Superior temporal gyrus (tissue), 1 donor: ENCODE data around the gene CNPPD1.
"Not testable (repeated sequence)": the region's sequence is repeated elsewhere in the genome, so short reads cannot be mapped to it uniquely, and the experiment has no call there.

ENCODE experiments used
- DNase-seq: peaks from one replicate; pipeline ENCODE4 v3.0.0-alpha.2; 2016; ENCODE audit errors: extremely low spot score

The CNPPD1 gene

GRCh38 chr2:219207884-219208740 is 31.4 kb upstream of the CNPPD1 start:
- no peak for DNase-seq

- peak; percentile 54 for DNase-seq
Measured at GRCh38 chr2:219207134-219207883, 30.6 kb upstream of the CNPPD1 start.

DNA sequence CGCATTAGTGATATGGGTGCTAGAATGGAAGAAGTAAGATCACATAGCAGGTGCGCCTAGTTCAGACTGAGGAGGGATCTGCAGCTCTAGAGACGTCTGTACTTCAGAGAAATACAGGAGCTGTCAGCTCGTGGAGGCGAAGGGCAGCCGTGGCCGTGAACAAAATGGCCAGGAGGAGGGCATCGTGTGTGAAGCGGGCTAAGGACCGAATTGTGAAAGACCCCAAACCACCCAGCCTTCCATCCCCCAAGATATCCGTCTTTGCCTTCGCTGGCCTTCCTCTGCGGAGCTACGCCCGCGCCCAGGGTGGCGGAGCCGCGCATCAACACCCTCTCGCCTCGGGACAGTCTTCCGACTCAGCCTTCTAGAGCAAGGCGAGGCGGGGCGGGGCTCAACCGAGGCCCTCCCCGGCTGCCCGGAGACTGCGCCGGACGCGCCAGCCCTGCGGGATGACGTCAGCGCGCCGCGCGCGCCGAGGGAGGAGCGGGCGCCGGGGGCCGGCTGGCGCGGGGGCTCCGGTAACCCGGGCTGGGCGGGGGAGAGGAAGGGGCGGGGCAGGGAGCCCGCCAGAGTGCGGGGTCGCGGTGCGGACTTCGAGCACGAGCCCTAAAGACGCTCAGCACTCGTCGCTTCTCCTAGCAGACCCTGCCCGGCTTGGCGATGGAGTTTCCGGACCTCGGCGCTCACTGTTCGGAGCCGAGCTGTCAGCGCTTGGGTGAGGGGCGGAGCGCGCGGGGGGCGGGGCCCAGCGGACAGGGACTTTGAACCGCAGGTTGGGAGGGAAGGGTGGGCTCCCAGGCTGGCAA is 29.8 kb upstream of the CNPPD1 start, which contains the start of gene ZFAND2B:
ZFAND2B (plus strand) TSS at position 455 of the 806 bp plus-strand sequence; CDS start at position 661, 206 bp downstream.
- peak; percentile 94 for DNase-seq

DNA sequence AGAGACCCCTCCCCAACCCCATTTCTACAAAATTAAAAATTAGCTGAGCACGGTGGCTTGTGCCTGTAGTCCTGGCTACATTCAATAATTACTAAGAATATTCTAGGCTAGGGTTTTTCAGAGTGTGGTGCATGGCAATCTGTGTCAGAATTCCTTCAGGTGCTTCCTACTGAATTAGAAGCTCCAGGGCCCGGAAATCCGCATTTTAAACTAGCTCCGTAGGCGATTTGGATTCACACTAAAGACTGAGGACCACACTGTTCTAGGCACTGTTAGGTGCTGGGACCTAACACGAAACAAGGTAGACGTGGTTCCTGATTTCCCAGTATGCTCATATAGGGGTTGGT is 29.2 kb upstream of the CNPPD1 start:
- no peak for DNase-seq

- DNase-seq: no peak
Measured at GRCh38 chr2:219205165-219205538, 28.4 kb upstream of the CNPPD1 start.

GRCh38 chr2:219204425-219205164 is 27.9 kb upstream of the CNPPD1 start:
- no peak for DNase-seq

GRCh38 chr2:219201331-219201730 is 24.6 kb upstream of the CNPPD1 start:
- not testable (repeated sequence) for DNase-seq

GRCh38 chr2:219200502-219201326 is 24.0 kb upstream of the CNPPD1 start:
- not testable (repeated sequence) for DNase-seq

DNA sequence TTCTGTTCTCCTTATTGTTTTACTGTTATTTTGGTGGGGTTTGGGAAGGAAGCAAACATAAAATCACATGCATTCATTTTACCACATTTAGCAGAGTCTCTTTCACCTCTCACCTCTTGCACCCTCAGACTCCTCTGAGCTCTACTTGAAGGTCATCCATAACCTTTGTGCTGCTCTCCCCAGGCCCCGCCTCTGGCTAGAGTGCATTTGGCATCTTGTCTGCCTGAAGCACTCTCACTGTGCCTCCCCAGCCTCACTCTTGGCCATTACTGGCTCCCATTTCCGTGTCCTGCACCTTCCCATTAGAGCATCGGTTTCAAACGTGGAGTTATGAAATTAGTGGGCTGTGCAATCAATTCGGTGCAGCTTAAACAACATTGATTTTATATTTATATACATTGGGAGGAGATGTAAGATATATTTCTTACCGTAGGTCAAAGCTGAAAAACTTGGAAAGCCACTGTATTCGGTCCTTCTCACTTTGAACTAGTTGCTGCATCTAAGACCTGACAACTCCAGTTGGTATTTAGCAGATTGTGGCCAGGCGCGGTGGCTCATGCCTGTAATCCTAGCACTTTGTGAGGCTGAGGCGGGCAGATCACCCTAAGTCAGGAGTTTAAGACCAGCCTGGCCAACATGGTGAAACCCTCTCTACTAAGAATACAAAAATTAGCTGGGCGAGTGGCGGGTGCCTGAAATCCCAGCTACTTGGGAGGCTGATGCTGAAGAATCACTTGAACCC is 22.9 kb upstream of the CNPPD1 start:
- DNase-seq: no peak

- no peak for DNase-seq
Measured at GRCh38 chr2:219198974-219199373, 22.2 kb upstream of the CNPPD1 start.

GRCh38 chr2:219197388-219197787 is 20.7 kb upstream of the CNPPD1 start:
- no peak for DNase-seq

DNA sequence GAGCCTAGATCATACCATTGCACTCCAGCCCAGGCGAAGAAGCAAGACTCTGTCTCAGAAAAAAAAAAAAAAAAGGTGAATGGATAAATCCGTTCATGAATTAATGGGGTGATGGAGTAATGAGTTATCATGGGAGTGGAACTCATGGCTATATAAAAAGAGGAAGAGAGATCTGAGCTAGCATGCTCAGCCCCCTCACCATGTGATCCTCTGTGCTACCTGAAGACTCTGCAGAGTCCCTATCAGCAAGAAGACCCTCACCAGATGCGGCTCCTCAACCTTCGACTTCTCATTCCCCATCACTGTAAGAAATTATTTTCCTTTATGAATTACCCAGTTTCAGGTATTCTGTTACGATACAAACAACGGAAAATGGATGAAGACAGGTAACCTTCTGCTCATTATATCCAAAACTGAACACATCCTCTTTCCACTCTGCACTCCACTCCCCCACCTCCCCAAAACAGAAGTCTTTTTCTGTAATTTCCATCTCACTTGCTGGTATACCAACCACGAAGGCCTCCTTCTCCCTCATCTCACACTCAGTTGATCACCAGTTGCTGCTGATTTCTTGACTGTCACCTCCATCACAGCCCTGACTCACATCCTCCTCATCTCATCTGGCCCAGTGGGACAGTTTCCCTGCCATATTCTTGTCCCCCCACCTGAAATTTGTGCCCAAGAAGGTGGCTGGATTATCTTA is 10.2 kb upstream of the CNPPD1 start:
- no peak for DNase-seq

DNA sequence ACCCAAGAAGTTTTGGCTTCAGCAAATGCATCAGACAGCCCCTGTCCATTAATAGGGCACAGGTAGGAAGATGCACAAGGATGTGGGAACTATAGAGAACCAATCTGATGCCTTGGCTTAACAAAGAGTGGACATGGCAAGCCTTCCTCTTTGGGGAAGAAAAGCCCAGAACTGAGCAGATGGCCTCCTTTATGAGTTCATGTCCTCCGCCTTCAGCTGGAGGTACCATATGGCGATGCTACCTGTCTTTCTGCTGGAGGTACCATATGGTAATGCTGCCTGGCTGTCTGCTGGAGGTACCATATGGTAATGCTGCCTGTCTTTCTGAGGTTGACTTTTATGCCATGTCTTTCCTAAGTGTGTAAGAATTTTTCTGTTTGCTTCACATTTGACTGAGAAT is 7.4 kb upstream of the CNPPD1 start:
- DNase-seq: no peak

DNA sequence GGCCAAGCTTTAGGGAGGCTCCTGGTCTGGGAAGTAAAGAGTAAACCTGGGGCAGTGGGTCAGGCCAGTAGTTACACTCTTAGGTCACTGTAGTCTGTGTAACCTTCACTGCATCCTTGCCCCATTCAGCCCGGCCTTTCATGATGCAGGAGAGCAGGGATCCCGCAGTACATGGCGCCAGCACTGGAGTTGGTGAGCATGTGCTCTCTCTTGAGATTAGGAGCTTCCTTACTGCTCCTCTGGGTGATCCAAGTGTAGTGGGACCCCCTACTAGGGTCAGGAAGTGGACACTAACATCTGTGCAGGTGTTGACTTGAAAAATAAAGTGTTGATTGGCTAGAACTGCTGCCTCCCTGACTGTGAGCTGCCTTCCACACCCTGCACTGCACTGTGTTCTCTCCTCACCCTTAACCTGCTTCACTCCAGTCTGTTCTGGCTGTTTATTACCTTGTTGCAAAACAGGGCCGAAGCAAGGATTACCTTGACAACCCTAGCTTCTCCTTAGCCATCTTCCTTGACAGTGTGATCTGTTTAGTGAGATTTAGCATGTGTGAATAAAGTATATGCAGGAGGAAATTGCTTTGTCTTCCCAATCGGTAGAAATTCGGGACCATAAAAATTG is 6.5 kb upstream of the CNPPD1 start:
- DNase-seq: no peak

- DNase-seq: no peak
Measured at GRCh38 chr2:219182331-219183150, 5.8 kb upstream of the CNPPD1 start.

GRCh38 chr2:219181531-219181930 is 4.8 kb upstream of the CNPPD1 start:
- no peak for DNase-seq

DNA sequence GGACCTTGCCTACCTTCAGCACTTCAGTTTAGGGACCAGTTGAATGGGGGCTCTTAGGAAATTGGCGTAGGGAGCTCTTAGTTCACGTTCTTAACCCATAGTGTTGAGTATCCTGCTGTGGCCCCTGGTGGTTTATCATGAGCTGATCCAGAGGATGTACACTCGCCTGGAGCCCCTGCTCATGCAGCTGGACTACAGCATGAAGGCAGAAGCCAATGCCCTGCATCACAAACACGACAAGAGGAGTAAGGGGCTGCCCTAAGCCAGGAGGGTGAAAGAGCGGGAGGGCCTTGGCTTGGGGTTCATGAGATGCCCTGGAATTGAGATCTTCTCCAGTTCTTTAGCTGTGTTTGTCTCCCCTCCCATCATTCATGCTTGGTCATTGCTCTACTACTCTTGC is 4.2 kb upstream of the CNPPD1 start:
- DNase-seq: no peak
